ENCODE measurements around the gene TUG1.

The TUG1 gene

GRCh38 chr22:30994960-30995359 lies 25.9 kb downstream of the TUG1 start:
- Histone ChIP-seq H3K4me3 (ENCODE audit: low read depth in 1 of 5, low read length in 5 of 5) (no peak overlapping the region), H3K27ac (ENCODE audit: low read depth, low read length) (no peak overlapping the region), H3K9ac (ENCODE audit: low read length in 5 of 5) (no peak overlapping the region), H3K36me3 (ENCODE audit: control insufficient read depth in 5 of 5, insufficient read depth in 5 of 5, low read length in 5 of 5) (no peaks in the 10 kb centered on the region), H3K27me3 (ENCODE audit: control insufficient read depth in 5 of 5, insufficient read depth in 4 of 5, low read length in 5 of 5) (no peaks in the 10 kb centered on the region), H3K9me3 (ENCODE audit: control insufficient read depth in 5 of 5, low read length in 5 of 5) (peaks cover 0 to 14% (median 12%) of the 10 kb centered on the region in 5 donors), H3K4me1 (ENCODE audit: control insufficient read depth in 5 of 5, insufficient read depth in 5 of 5, low read length in 5 of 5) (no peaks in the 10 kb centered on the region)

DNA sequence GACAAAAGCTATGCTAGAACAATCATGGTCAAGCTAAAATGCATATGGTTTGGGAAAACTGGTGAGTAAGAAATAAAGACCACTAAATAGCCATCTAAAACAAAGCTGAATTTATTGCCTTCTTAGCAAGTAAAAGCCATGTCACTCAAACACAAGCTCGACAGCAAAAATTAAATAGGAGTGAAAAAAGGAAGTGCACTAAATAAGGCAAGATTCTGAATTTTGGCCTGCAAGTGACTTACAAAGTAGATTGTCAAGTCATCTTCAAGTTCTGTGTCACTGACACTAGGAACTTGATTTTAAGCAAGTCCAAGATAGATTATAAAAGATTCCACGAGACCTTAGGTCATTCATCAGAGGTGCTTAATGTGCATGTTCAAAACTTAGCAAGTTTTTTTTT lies 27.4 kb downstream of the TUG1 start:
- H3K27ac ChIP-seq (ENCODE audit: low read depth, low read length): no peak overlapping the region
- no peak overlapping the region for H3K9ac ChIP-seq (ENCODE audit: low read length in 5 of 5)
- H3K27me3 ChIP-seq (ENCODE audit: control insufficient read depth in 5 of 5, insufficient read depth in 4 of 5, low read length in 5 of 5): no peaks in the 10 kb centered on the region
- H3K36me3 ChIP-seq (ENCODE audit: control insufficient read depth in 5 of 5, insufficient read depth in 5 of 5, low read length in 5 of 5): no peaks in the 10 kb centered on the region
- no peak overlapping the region for H3K4me3 ChIP-seq (ENCODE audit: low read depth in 1 of 5, low read length in 5 of 5)
- no peaks in the 10 kb centered on the region for H3K4me1 ChIP-seq (ENCODE audit: control insufficient read depth in 5 of 5, insufficient read depth in 5 of 5, low read length in 5 of 5)
- H3K9me3 ChIP-seq (ENCODE audit: control insufficient read depth in 5 of 5, low read length in 5 of 5): peaks cover 0 to 5% (median 4%) of the 10 kb centered on the region in 5 donors

DNA sequence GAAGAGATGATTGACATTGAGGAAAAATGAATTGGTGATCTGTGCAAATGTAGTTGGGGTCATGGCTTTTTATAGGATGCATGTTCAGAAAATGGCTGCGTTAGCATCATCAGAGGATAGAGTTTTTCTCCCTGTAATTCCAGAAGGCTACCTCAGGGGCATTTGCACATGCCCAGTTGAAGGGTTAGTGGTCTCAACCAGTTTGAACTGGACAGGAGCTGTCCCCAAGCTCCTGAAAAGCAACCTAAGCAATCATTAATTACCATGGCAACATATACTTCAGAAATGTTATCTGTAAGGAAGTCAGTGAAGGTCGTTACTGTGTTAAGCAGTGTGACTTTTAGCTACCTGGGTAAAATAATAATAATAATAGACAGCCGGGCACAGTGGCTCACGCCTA lies 29.3 kb downstream of the TUG1 start:
- H3K36me3 ChIP-seq (ENCODE audit: control insufficient read depth in 5 of 5, insufficient read depth in 5 of 5, low read length in 5 of 5): no peaks in the 10 kb centered on the region
- H3K27ac ChIP-seq (ENCODE audit: low read depth, low read length): no peak overlapping the region
- H3K4me1 ChIP-seq (ENCODE audit: control insufficient read depth in 5 of 5, insufficient read depth in 5 of 5, low read length in 5 of 5): no peaks in the 10 kb centered on the region
- H3K9ac ChIP-seq (ENCODE audit: low read length in 5 of 5): no peak overlapping the region
- no peaks in the 10 kb centered on the region for H3K9me3 ChIP-seq (ENCODE audit: control insufficient read depth in 5 of 5, low read length in 5 of 5)
- peaks cover 0 to 7% (median 0%) of the 10 kb centered on the region in 5 donors for H3K27me3 ChIP-seq (ENCODE audit: control insufficient read depth in 5 of 5, insufficient read depth in 4 of 5, low read length in 5 of 5)
- H3K4me3 ChIP-seq (ENCODE audit: low read depth in 1 of 5, low read length in 5 of 5): no peak overlapping the region

- Histone ChIP-seq H3K36me3 (ENCODE audit: control insufficient read depth in 5 of 5, insufficient read depth in 5 of 5, low read length in 5 of 5) (no peaks in the 10 kb centered on the region), H3K4me1 (ENCODE audit: control insufficient read depth in 5 of 5, insufficient read depth in 5 of 5, low read length in 5 of 5) (no peaks in the 10 kb centered on the region), H3K9me3 (ENCODE audit: control insufficient read depth in 5 of 5, low read length in 5 of 5) (peaks cover 3 to 13% (median 8%) of the 10 kb centered on the region in 5 donors), H3K4me3 (ENCODE audit: low read depth in 1 of 5, low read length in 5 of 5) (no peak overlapping the region), H3K27ac (ENCODE audit: low read depth, low read length) (no peak overlapping the region), H3K27me3 (ENCODE audit: control insufficient read depth in 5 of 5, insufficient read depth in 4 of 5, low read length in 5 of 5) (peaks cover 0 to 7% (median 0%) of the 10 kb centered on the region in 5 donors), H3K9ac (ENCODE audit: low read length in 5 of 5) (no peak overlapping the region)
Measured at GRCh38 chr22:31001124-31001770, 32.2 kb downstream of the TUG1 start.

- H3K27ac ChIP-seq (ENCODE audit: low read depth, low read length): no peak overlapping the region
- peaks cover 0 to 7% (median 0%) of the 10 kb centered on the region in 5 donors for H3K27me3 ChIP-seq (ENCODE audit: control insufficient read depth in 5 of 5, insufficient read depth in 4 of 5, low read length in 5 of 5)
- no peaks in the 10 kb centered on the region for H3K4me1 ChIP-seq (ENCODE audit: control insufficient read depth in 5 of 5, insufficient read depth in 5 of 5, low read length in 5 of 5)
- H3K36me3 ChIP-seq (ENCODE audit: control insufficient read depth in 5 of 5, insufficient read depth in 5 of 5, low read length in 5 of 5): no peaks in the 10 kb centered on the region
- H3K4me3 ChIP-seq (ENCODE audit: low read depth in 1 of 5, low read length in 5 of 5): no peak overlapping the region
- H3K9ac ChIP-seq (ENCODE audit: low read length in 5 of 5): no peak overlapping the region
- H3K9me3 ChIP-seq (ENCODE audit: control insufficient read depth in 5 of 5, low read length in 5 of 5): peaks cover 3 to 15% (median 8%) of the 10 kb centered on the region in 5 donors
Measured at GRCh38 chr22:31005535-31005934, 36.5 kb downstream of the TUG1 start.

DNA sequence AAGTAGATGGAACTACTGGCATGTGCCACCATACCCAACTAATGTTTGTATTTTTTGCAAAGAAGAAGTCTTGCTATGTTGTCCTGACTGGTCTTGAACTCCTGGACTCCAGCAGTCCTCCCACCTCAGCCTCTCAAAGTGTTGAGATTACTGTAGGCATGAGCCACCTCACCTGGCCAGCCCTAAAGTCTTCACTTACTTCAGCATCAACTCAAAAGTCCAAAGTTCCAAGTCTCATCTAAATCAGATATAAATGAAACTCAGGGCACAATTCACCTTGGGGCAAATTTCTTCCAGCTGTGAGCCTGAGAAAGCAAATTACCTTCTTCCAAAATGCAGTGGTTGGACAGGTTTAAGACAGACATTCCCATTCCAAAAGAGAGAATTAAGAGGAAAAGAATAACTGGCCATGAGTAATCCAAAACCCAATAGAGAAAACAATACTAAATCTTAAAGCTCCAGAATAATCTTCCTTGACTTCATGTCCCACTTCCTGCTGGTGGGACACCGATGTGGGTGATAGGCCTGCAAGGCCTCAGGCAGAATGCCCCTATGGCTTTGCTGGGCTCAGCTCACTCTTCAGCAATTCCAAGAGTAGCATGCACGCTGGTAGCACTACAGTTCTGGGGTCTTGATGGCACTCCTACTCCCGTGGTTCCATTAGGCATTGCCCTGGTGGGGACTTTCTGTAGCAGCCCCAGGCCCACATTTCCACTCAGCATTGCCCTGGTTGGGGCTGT lies 50.3 kb downstream of the TUG1 start:
- H3K4me1 ChIP-seq (ENCODE audit: control insufficient read depth in 5 of 5, insufficient read depth in 5 of 5, low read length in 5 of 5): no peaks in the 10 kb centered on the region
- H3K4me3 ChIP-seq (ENCODE audit: low read depth in 1 of 5, low read length in 5 of 5): no peak overlapping the region
- H3K36me3 ChIP-seq (ENCODE audit: control insufficient read depth in 5 of 5, insufficient read depth in 5 of 5, low read length in 5 of 5): no peaks in the 10 kb centered on the region
- no peaks in the 10 kb centered on the region for H3K27me3 ChIP-seq (ENCODE audit: control insufficient read depth in 5 of 5, insufficient read depth in 4 of 5, low read length in 5 of 5)
- no peaks in the 10 kb centered on the region for H3K9me3 ChIP-seq (ENCODE audit: control insufficient read depth in 5 of 5, low read length in 5 of 5)
- H3K27ac ChIP-seq (ENCODE audit: low read depth, low read length): no peak overlapping the region
- no peak overlapping the region for H3K9ac ChIP-seq (ENCODE audit: low read length in 5 of 5)

- Histone ChIP-seq H3K4me1 (ENCODE audit: control insufficient read depth in 5 of 5, insufficient read depth in 5 of 5, low read length in 5 of 5) (no peaks in the 10 kb centered on the region), H3K27ac (ENCODE audit: low read depth, low read length) (no peak overlapping the region), H3K27me3 (ENCODE audit: control insufficient read depth in 5 of 5, insufficient read depth in 4 of 5, low read length in 5 of 5) (no peaks in the 10 kb centered on the region), H3K4me3 (ENCODE audit: low read depth in 1 of 5, low read length in 5 of 5) (no peak overlapping the region), H3K36me3 (ENCODE audit: control insufficient read depth in 5 of 5, insufficient read depth in 5 of 5, low read length in 5 of 5) (no peaks in the 10 kb centered on the region), H3K9me3 (ENCODE audit: control insufficient read depth in 5 of 5, low read length in 5 of 5) (no peaks in the 10 kb centered on the region), H3K9ac (ENCODE audit: low read length in 5 of 5) (no peak overlapping the region)
Measured at GRCh38 chr22:31020334-31020733, 51.3 kb downstream of the TUG1 start.

DNA sequence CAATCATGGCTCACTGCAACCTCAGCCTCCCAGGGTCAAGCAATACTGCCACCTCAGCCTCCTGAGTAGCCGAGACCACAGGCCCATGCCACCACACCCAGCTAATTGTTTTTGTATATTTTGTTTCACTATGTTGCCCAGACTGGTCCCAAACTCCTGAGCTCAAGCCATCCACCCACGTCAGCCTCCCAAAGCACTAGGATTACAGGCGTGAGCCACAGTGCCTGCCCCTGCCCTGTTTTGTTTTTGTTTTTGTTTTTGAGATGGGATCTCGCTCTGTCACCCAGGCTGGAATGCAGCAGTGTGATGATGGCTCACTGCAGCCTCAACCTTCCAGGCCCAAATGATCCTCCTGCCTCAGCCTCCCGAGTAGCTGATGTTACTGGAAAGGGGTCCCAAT lies 53.5 kb downstream of the TUG1 start:
- Histone ChIP-seq H3K4me3 (ENCODE audit: low read depth in 1 of 5, low read length in 5 of 5) (no peak overlapping the region), H3K27me3 (ENCODE audit: control insufficient read depth in 5 of 5, insufficient read depth in 4 of 5, low read length in 5 of 5) (no peaks in the 10 kb centered on the region), H3K9ac (ENCODE audit: low read length in 5 of 5) (no peak overlapping the region), H3K9me3 (ENCODE audit: control insufficient read depth in 5 of 5, low read length in 5 of 5) (no peaks in the 10 kb centered on the region), H3K36me3 (ENCODE audit: control insufficient read depth in 5 of 5, insufficient read depth in 5 of 5, low read length in 5 of 5) (no peaks in the 10 kb centered on the region), H3K4me1 (ENCODE audit: control insufficient read depth in 5 of 5, insufficient read depth in 5 of 5, low read length in 5 of 5) (no peaks in the 10 kb centered on the region), H3K27ac (ENCODE audit: low read depth, low read length) (no peak overlapping the region)

All from subcutaneous abdominal adipose tissue (tissue), 5 donors.